Smooth muscle cell of bladder (primary cell): ENCODE measurements around the gene HSF2BP. TPM values are rescaled to one million over a fixed set of nuclear protein-coding genes. Genes with fewer than 3 reads are reported as not detected.

Source experiments
- total RNA-seq: library from RNA; depleted of rRNA; stranded (reverse); fragments of >200 nt; gene quantifications from 2 replicates; pipeline ENCODE4 v1.2.3, GENCODE V29; 2014

Gene HSF2BP
- total RNA-seq, result 1.3 and 1.7 TPM in 2 replicates

GRCh38 chr21:43659136-43660000, at the start of gene HSF2BP, which contains the start of gene RRP1B:
HSF2BP (minus strand) TSS chr21:43659488; CDS start chr21:43658096, 1,392 bp downstream.
RRP1B (plus strand) TSS chr21:43659560; CDS start chr21:43659665, 105 bp downstream.

Other genes with a start within 250 kb of the HSF2BP start
- gene SIK1, start 232.4 kb downstream of the HSF2BP start, total RNA-seq, result 1.3 and 1.7 TPM in 2 replicates
- gene RRP1B, start 72 bp upstream of the HSF2BP start, total RNA-seq, result 14.2 and 20.0 TPM in 2 replicates
- 144 and 230 TPM in 2 replicates for gene PDXK, start 59.6 kb upstream of the HSF2BP start, total RNA-seq
- gene CSTB, start 116.8 kb upstream of the HSF2BP start, total RNA-seq, result 12.2 and 21.4 TPM in 2 replicates
- gene RRP1, start 130.1 kb upstream of the HSF2BP start, total RNA-seq, result 11.9 and 16.5 TPM in 2 replicates
- gene AGPAT3, start 205.7 kb upstream of the HSF2BP start, total RNA-seq, result 30.3 and 36.1 TPM in 2 replicates